Measurements from ENCODE around the gene FBXO38. TPM values are rescaled to one million over a fixed set of nuclear protein-coding genes. Genes with fewer than 3 reads are reported as not detected.

Gene FBXO38
- total RNA-seq, 1 experiment from 2014 or later, result 34.5 TPM

GRCh38 chr5:148492351-148492750, 108.6 kb downstream of the FBXO38 start:
- Histone ChIP-seq H3K36me3 (ENCODE audit: control insufficient read depth, insufficient read depth, low read length) (no peaks in the 10 kb centered on the region), H3K4me1 (ENCODE audit: control insufficient read depth, insufficient read depth, low read length) (no peaks in the 10 kb centered on the region), H3K27me3 (ENCODE audit: control insufficient read depth, insufficient read depth, low read length) (peaks cover 23% of the 10 kb centered on the region), H3K27ac (ENCODE audit: low read length) (no peak overlapping the region), H3K9me3 (ENCODE audit: control insufficient read depth, insufficient read depth, low read depth, low read length) (no peaks in the 10 kb centered on the region), H3K4me3 (ENCODE audit: low read depth in 2 of 2, low read length in 2 of 2) (no peak overlapping the region)
- intact Hi-C loops (cut with micrococcal nuclease; ENCODE audit: unreplicated experiment), result no loop called here
- DNase-seq (ENCODE audit: low read depth, low spot score), result no peak
- POLR2A ChIA-PET, result no interaction called here
- CTCF ChIA-PET, result no interaction called here
- BruUV-seq (replicated peaks), result no TSS peak
- ATAC-seq, result no peak
- in situ Hi-C loops (cut with HindIII; ENCODE audit: low pct_unique_long_range_greater_than_20kb, low sequenced_read_pairs), result no loop called here
- TF ChIP-seq TCF7L2 (IDR thresholded peaks at IDR 0.05; ENCODE audit: low read depth, low read length) (no peak), REST (IDR thresholded peaks at IDR 0.05; ENCODE audit: insufficient read depth in 1 of 2, low read depth in 2 of 2, low read length in 1 of 2) (no peak), CTCF (IDR thresholded peaks at IDR 0.05) (no peak), SIN3A (IDR thresholded peaks at IDR 0.05; ENCODE audit: borderline replicate concordance, insufficient read depth, low read depth, low read length) (no peak), POLR2AphosphoS5 (IDR thresholded peaks at IDR 0.05; ENCODE audit: low read depth, low read length) (no peak)

Other genes with a start within 250 kb of the FBXO38 start
- not detected for gene SPINK14, start 215.4 kb upstream of the FBXO38 start, total RNA-seq (2021; ENCODE audit: unreplicated experiment)
- gene SPINK6, start 180.9 kb upstream of the FBXO38 start, total RNA-seq (2021; ENCODE audit: unreplicated experiment), result not detected
- not detected for gene MARCOL, start 145.4 kb upstream of the FBXO38 start, total RNA-seq (2021; ENCODE audit: unreplicated experiment)
- not detected for gene SPINK13, start 115.2 kb upstream of the FBXO38 start, total RNA-seq (2021; ENCODE audit: unreplicated experiment)
- not detected for gene SPINK7, start 71.5 kb upstream of the FBXO38 start, total RNA-seq (2021; ENCODE audit: unreplicated experiment)
- gene SPINK9, start 48.4 kb upstream of the FBXO38 start, total RNA-seq (2021; ENCODE audit: unreplicated experiment), result not detected

Data from Panc1 (cell line).